ENCODE measurements around the gene IL23R.

DNA sequence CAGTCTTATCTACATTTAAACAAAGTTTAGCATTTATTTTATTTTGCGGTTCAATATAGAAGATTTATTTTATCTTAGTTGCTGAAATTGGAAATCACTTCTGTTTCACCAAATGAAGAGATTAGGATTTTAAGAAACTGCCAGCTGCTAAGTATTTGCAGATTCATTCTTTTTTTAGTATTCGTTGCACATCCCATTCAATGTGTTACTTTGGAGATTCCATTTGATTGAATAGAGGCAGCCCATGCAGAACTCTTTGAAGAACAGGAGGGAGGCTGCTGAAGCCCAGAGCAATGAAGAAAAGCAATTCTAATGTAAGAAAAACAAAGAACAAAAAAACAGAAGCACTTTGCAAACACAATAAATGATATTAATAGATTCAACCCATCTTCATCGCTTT is 102.8 kb downstream of the IL23R start:
- TF ChIP-seq POLR2A (IDR thresholded peaks at IDR 0.05; ENCODE audit: low read depth, low read length) (no peak), TAF1 (IDR thresholded peaks at IDR 0.05; ENCODE audit: borderline replicate concordance, low read depth, low read length) (no peak)
